HG03378 (cell line): ENCODE data around the gene NUDCD3.

Experiments
- ATAC-seq: cut with Tn5 transposase; IDR thresholded peaks from one replicate; pipeline ENCODE4 v1.9.1; 2021; ENCODE audit warnings: mild to moderate bottlenecking, moderate library complexity; ENCODE audit not compliant: unreplicated experiment

Gene NUDCD3

GRCh38 chr7:44490351-44491200 is at the start of gene NUDCD3:
TSS of gene NUDCD3 (minus strand) at chr7:44490658. CDS start at chr7:44490600, 58 bp downstream.
- ATAC-seq, result peak; percentile 84

- ATAC-seq, result no peak
Measured at GRCh38 chr7:44539669-44540506, 49.4 kb upstream of the NUDCD3 start.

- ATAC-seq, result no peak
Measured at GRCh38 chr7:44538798-44539668, 48.6 kb upstream of the NUDCD3 start.

GRCh38 chr7:44538093-44538797 is 47.8 kb upstream of the NUDCD3 start:
- no peak for ATAC-seq

GRCh38 chr7:44537442-44537841 is 47.0 kb upstream of the NUDCD3 start:
- no peak for ATAC-seq

GRCh38 chr7:44536090-44536489 is 45.6 kb upstream of the NUDCD3 start:
- ATAC-seq, result no peak

DNA sequence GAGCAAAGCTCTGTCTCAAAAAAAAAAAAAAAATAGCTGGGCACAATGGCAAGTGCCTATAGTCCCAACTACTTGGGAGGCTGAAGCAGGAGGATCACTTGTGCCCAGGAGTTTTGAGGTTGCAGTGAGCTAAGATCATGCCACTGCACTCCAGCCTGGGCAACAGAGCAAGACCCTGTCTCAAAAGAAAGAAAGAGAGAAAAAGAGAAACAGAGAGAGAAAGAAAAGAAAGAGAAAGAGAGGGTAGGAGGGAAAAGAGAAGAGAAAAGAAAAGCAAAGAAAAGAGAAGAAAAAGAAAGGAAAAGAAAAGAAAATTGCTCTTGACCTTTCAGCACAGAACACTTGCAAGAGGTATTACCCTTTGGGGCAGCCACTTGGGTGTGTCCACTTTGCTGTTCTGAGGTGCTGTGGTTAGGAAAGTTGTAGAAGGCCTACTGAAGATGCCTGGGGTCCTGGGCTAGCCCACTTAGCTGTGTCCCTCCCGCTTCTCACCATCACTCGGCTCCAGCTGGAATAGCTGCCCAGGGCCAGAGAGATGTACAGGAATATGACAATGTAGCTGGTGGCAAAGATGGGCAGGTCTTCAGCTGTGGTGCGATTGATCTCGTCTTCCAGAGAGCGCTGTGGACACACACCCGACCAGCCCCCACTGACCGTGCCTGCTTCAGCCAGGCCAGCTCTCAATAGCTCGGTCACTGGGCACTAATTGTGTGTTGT is 45.0 kb upstream of the NUDCD3 start:
- ATAC-seq, result no peak

DNA sequence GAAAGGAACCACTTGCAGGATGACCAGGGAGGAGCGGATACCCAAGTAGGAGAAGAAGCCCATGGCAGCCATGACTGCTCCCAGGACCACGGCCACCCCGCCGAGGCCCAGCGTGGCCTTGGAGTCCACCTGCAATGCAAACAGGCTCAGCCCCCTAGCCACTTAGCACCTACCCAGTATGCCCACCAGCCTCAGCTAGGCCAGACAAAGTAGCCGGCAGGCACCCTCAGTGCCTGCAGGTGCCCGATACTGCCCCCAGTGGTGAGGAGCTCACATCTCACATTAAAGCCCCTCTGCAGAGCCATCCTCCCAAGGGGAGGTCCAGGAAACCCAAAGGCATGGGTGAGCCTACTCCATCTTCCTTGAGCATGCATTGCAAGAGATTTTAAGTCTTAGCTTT is 44.0 kb upstream of the NUDCD3 start:
- ATAC-seq, result no peak

- no peak for ATAC-seq
Measured at GRCh38 chr7:44534087-44534486, 43.6 kb upstream of the NUDCD3 start.

GRCh38 chr7:44533301-44534055 is 43.0 kb upstream of the NUDCD3 start:
- ATAC-seq, result no peak

DNA sequence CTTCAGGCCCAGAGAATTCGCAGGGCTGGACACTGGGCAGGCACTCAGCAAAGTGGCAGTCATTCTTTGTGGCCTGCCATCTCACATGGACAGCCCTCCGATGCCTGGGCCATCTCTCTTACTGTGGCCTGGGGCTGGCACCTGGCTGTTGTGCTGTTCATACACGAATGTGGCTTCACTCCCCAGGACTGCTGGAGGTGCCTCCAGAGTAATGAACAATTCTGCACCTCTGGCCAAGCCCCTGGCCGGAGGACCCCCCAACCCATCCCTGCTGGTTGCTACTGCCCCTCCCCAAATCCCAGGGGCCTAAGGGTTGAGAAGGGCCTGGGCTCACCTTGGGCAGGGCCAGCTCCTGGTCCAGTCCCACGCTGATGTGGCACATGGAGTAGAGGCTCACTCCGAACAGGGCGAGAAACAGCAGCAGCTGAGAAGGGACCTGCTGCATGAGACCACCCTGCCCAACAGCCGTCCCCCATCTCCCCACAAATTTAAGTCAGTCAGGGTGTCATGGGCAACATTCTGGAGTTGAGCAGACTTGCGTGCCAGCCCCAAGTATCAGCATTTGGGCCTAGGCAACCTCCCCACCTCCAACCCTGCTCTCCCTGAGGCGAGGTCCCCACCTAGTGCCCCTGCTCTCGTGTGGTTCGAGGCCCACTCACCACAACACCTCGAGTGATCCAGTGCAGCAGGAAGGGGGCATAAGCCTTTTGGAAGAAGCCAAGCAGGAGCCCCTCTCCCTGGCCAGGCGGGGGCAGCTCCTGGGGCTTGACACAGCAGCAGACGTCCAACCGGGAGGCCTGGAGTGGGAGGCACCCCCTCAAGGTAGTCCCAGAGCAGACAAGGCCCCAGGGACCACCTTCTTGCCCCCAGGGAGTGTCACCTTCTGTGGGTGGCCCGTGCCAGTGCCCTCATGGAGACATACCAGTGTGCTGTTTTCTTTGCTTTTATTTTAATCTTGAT is 41.2 kb upstream of the NUDCD3 start:
- ATAC-seq, result no peak

GRCh38 chr7:44530990-44531389 is 40.5 kb upstream of the NUDCD3 start:
- ATAC-seq, result no peak

GRCh38 chr7:44524811-44525388 is 34.4 kb upstream of the NUDCD3 start:
- ATAC-seq, result no peak

- no peak for ATAC-seq
Measured at GRCh38 chr7:44522315-44522714, 31.9 kb upstream of the NUDCD3 start.

- ATAC-seq, result no peak
Measured at GRCh38 chr7:44521347-44522095, 31.1 kb upstream of the NUDCD3 start.

GRCh38 chr7:44520574-44520973 is 30.1 kb upstream of the NUDCD3 start:
- no peak for ATAC-seq

DNA sequence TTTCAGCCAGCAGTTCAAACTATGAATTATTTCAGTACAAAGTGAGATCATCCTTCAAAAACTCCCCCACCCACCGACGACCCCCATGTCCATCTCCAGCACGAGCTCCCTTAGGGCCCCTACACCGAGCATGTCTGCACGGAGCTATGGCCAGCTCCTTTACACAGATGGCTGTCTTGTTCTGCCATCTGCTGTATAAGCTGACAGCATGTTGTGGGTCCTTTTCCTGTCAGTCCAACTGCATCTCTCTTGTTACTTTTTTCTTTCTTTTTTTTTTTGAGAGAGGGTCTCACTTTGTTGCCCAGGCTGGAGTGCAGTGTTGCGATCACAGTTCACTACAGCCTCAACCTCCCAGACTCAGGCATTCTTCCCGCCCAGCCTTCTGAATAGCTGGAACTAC is 29.1 kb upstream of the NUDCD3 start:
- ATAC-seq, result no peak
